HUES48 (cell line): Measurements from ENCODE around the gene G6PC1.
"Not testable (repeated sequence)": the region's sequence is repeated elsewhere in the genome, so short reads cannot be mapped to it uniquely, and the experiment has no call there.

Experiments
- H3K27ac ChIP-seq: one replicate; pipeline ENCODE4 v1.7.0; 2013; ENCODE audit warnings: low read depth, low read length, inconsistent platforms
- H3K27me3 ChIP-seq: 2 replicates; pipeline ENCODE4 v1.6.1; 2013; ENCODE audit warnings: mild to moderate bottlenecking, low read length; ENCODE audit not compliant: control insufficient read depth, insufficient read depth
- H3K36me3 ChIP-seq: 2 replicates; pipeline ENCODE4 v1.6.1; 2013; ENCODE audit warnings: low read length; ENCODE audit not compliant: control insufficient read depth, insufficient read depth
- H3K4me1 ChIP-seq: 2 replicates; pipeline ENCODE4 v1.6.1; 2013; ENCODE audit warnings: mild to moderate bottlenecking, low read length; ENCODE audit not compliant: control insufficient read depth, insufficient read depth
- H3K4me3 ChIP-seq: 2 replicates; pipeline ENCODE4 v1.5.1; 2013; ENCODE audit warnings: mild to moderate bottlenecking, low read depth, low read length
- H3K9ac ChIP-seq: 2 replicates; pipeline ENCODE4 v1.6.1; 2013; ENCODE audit warnings: mild to moderate bottlenecking, low read depth, low read length, moderate library complexity
- H3K9me3 ChIP-seq: 2 replicates; pipeline ENCODE4 v1.6.1; 2013; ENCODE audit warnings: low read length; ENCODE audit not compliant: control insufficient read depth, insufficient read depth

Gene G6PC1

DNA sequence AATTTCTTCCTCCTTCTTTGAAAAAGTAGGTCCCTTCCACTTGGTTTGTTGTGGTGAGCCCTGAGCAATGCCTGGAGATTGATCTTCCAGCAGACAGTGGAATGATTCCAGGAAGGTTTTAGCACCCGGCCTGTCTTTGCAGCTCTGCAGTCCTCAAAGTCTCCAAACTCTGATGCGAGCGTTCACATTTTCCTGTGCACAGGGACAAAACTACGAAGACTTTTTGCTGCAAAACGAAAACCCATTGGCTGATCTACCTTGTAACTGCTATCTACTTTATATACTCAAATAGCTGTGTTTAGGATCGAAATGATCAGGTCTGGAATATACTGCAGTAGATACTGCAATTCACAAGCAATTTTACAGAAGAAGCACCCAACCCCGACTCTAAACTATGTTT is 21.7 kb downstream of the G6PC1 start:
- no peaks in the 10 kb centered on the region for H3K27me3 ChIP-seq
- no peak overlapping the region for H3K9ac ChIP-seq
- H3K4me3 ChIP-seq: no peak overlapping the region
- H3K4me1 ChIP-seq: peaks cover 9% of the 10 kb centered on the region
- H3K27ac ChIP-seq: no peak overlapping the region
- H3K36me3 ChIP-seq: no peaks in the 10 kb centered on the region
- no peaks in the 10 kb centered on the region for H3K9me3 ChIP-seq

DNA sequence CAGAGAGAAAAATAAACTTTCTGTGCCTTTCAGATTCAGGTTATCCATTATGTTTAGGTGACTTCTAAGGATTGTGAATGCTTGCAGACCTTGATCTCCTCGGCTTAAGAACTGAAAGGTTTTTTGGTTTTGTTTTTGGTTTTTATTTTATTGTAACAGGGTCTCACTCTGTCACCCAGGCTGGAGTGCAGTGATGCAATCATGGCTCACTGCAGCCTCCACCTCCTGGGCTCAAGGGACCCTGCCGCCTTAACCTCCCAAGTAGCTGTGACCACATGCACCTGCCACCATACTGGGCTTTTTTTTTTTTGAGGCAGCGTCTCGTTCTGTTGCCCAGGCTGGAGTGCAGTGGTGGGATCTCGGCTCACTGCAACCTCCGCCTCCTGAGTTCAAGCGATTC is 22.9 kb downstream of the G6PC1 start:
- H3K4me1 ChIP-seq, H3K9ac ChIP-seq, H3K27me3 ChIP-seq: not testable (repeated sequence)

DNA sequence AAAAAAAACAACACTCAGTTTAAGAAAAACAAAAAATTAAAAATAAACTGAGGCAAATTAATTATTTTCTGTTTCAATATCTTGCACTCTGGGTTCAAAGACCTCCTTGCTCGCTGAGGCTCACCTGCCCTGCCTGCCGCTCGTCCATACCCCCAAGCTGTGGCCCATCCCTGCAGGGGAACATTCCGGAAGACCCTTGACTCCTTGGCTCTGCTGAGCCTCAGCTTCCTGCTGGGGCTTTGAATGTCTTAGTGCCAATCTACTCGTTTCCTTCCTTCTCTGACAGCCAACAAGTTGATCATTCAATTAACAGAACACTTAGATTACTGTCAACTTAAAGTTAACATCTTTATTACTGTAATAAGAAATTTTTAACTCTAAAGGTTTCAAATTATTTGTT is 24.3 kb downstream of the G6PC1 start:
- Histone ChIP-seq H3K4me3 (no peak overlapping the region), H3K27ac (no peak overlapping the region), H3K9ac (no peak overlapping the region), H3K9me3 (no peaks in the 10 kb centered on the region), H3K4me1 (peaks cover 12% of the 10 kb centered on the region), H3K36me3 (no peaks in the 10 kb centered on the region), H3K27me3 (no peaks in the 10 kb centered on the region)

More for the DNA sequence above, 22.9 kb downstream of the G6PC1 start:
- H3K9me3 ChIP-seq, H3K36me3 ChIP-seq, H3K4me3 ChIP-seq, H3K27ac ChIP-seq: not testable (repeated sequence)

DNA sequence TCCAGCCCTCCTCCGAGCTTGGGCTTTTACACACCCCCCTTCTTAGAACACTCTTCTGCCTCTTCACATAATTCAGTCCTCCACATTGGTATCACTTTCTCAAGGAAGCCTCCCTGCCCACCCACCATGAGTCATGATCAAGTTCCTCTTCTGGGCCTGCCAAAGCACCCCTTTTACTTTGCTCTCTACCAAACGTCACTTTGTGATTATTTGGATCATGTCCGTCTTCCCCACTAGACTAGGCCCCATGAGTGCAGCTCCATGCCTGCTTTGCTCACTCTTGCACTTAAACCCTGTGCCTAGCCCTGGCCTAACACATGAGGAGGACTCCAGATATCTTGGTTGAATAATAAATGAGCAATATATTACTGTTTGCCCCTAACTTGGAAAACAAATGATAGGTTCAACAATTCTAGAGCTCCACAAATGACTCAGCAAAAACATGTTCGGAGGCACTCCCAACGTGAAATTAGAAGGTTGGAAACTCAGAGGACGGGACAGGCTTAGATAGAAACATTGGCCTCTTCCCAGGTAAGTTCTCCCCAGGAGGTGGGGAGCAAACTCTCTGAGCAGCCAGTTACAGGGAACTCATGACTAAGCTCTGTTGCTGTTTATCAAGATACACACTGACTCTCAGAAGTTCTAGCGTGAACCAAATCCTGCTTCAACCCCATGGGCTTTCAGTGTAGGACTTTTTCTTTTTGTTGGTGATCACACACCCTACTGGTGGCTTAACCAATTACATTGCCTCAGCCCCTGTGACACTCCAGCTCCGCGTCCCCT is 28.3 kb downstream of the G6PC1 start:
- H3K27ac ChIP-seq: peak overlapping the region; percentile 26
- H3K4me3 ChIP-seq: no peak overlapping the region
- H3K27me3 ChIP-seq: no peaks in the 10 kb centered on the region
- no peaks in the 10 kb centered on the region for H3K36me3 ChIP-seq
- H3K9me3 ChIP-seq: no peaks in the 10 kb centered on the region
- peak overlapping the region; percentile 34 for H3K9ac ChIP-seq
- H3K4me1 ChIP-seq: peaks cover 8% of the 10 kb centered on the region

DNA sequence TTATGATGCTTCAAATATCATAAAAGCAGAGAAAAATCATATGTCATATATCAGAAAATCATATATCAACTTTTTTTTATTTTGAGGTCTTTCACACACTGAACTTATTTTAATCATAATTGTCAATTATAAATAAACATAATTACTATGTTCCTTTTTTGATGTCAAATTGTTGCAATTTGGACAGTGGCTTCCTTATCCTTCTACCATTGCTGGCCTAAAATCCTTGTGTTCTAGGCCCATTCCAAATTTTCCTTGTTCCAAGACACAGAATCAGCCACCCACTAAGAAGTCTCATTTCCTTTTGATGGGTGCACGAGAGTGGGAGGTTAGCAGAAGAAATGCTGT is 28.9 kb downstream of the G6PC1 start:
- Histone ChIP-seq H3K27ac (no peak overlapping the region), H3K4me3 (no peak overlapping the region), H3K9me3 (no peaks in the 10 kb centered on the region), H3K4me1 (peaks cover 8% of the 10 kb centered on the region), H3K27me3 (no peaks in the 10 kb centered on the region), H3K36me3 (no peaks in the 10 kb centered on the region), H3K9ac (no peak overlapping the region)

DNA sequence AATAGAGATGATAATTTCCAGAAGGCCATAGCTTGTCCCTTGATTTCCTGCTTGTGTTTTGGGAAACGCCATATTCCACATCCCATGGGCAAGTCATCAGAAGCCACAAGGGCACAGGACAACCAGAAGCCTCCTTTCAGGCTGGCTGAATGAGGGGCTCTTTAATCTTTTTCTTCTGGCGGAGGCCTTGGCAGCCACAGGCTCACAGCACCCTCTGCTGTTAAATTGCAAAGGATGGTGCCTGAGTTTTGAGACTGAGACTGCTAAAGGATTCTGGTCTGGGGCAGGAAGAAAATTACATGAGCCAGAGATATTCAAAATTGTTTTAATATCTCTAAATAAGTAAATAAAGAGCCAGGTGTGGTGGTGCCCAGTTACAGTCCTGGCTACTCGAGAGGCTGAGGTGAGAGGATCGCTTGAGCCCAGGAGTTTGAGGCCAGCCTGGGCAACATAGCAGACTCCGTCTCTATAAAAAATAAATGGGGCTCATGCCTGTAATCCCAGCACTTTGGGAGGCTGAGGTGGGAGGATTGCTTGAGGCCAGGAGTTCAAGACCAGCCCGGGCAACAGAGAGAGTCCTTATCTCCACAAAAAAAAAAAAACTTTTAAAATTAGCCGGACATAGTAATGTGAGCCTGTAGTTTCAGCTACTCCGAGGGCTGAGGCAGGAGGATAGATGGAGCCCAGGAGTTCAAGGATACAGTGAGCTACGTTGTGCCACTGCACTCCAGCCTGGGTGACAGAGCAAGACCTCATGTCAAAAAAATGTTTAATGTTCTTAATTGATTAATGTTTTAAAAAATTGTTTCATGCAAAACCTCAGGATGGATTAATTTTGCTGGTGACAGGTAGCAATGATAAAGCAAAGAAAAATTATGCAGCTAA is 37.4 kb downstream of the G6PC1 start:
- no peaks in the 10 kb centered on the region for H3K27me3 ChIP-seq
- H3K4me3 ChIP-seq: no peak overlapping the region
- H3K4me1 ChIP-seq: no peaks in the 10 kb centered on the region
- H3K9me3 ChIP-seq: no peaks in the 10 kb centered on the region
- no peaks in the 10 kb centered on the region for H3K36me3 ChIP-seq
- no peak overlapping the region for H3K9ac ChIP-seq
- no peak overlapping the region for H3K27ac ChIP-seq

DNA sequence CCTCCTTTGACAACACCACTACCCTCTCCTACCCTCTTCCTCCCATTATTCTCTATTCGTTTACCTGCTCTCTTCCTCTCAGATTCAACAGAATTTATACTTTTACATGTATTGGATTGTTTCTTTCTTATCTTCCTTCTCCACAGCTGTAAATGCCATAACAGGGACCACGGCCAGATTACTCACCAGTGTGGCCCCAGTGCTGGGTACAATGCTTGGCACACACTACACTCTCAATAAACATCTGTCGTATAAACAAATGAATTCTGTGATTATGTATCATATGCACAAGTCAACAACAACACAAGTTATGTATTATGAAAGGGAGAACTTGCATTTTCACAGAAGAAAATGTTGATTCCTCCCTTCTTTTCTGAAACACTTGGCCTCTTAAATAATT is 43.6 kb downstream of the G6PC1 start:
- Histone ChIP-seq H3K9ac (no peak overlapping the region), H3K9me3 (no peaks in the 10 kb centered on the region), H3K27ac (no peak overlapping the region), H3K36me3 (peaks cover 2% of the 10 kb centered on the region; the same call in 1 of the 2 replicates), H3K4me1 (no peaks in the 10 kb centered on the region), H3K27me3 (no peaks in the 10 kb centered on the region), H3K4me3 (no peak overlapping the region)

DNA sequence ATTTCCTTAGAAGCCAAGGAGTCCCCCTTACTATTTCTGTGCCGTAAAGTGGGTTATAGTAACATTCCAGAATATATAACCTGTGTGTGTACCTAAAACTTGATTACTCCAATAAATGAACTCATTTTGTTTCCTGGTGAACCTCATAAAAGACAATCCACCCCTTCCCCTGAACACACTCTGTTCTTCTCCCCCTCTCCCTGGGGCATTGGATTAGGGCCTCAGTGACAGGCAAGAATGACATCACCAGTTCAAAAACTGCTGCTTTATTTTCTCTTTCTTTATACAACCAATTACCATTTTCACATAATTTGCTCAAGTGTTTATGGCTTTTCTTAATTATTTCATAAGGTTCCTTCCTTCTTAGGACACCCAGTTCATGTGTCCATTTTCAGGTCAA is 46.2 kb downstream of the G6PC1 start:
- no peaks in the 10 kb centered on the region for H3K27me3 ChIP-seq
- peaks cover 27% of the 10 kb centered on the region for H3K36me3 ChIP-seq

DNA sequence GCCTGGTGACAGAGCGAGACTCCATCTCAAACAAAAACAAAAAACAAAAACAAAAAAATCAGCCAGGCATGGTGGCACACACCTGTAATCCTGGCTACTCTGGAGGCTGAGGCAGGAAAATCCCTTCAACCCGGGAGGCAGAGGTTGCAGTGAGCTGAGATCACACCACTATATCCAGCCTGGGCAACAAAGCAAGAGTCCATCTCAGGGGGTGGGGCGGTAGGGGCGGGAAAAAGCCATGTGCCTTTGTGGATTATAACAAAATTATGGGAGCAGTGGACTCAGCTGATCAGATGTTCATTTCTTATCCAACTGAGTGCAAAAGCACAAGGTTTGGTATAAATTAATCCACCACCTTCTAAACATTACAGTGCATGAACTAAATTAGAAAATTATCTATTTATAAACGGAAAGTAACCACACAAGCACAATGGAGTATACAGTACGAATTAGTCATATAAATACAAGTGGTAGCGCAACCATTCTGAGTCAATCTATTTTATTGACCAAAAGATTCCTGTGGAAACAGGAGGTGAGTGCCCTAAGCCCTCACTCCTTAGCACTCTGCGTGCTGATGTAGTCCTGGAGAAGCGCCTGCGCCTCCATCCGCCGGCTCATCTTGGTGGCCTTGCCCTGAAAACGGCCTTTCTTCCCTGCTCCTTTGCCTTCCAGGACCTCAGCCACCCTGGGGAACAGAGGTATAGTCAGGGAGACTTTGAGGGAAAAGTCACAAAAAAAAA is 49.6 kb downstream of the G6PC1 start:
- H3K4me1 ChIP-seq: no peaks in the 10 kb centered on the region
- peaks cover 59% of the 10 kb centered on the region for H3K36me3 ChIP-seq
- no peak overlapping the region for H3K4me3 ChIP-seq
- no peaks in the 10 kb centered on the region for H3K27me3 ChIP-seq
- H3K27ac ChIP-seq: no peak overlapping the region
- no peaks in the 10 kb centered on the region for H3K9me3 ChIP-seq
- no peak overlapping the region for H3K9ac ChIP-seq

More for the DNA sequence above, 46.2 kb downstream of the G6PC1 start:
- Histone ChIP-seq H3K27ac (no peak overlapping the region), H3K4me1 (no peaks in the 10 kb centered on the region), H3K4me3 (no peak overlapping the region), H3K9ac (no peak overlapping the region), H3K9me3 (no peaks in the 10 kb centered on the region)
